OCI-LY1 (cell line): Measurements from ENCODE around the gene CELF2.

Experiments used
- H2AFZ ChIP-seq: fragments of 200-600 bp; sonication (generic), shearing (Covaris generic); 2 replicates; pipeline ENCODE4 v1.6.0; 2014; ENCODE audit warnings: antibody characterized with exemption, mild to moderate bottlenecking, low read length
- H3F3A ChIP-seq: fragments of 200-600 bp; sonication (generic), shearing (Covaris generic); 2 replicates; pipeline ENCODE4 v1.6.0; 2014; ENCODE audit warnings: mild to moderate bottlenecking, antibody characterized with exemption, low read length, moderate library complexity; ENCODE audit not compliant: insufficient read depth
- H3K27ac ChIP-seq: fragments of 200-600 bp; sonication (generic); 2 replicates; pipeline ENCODE4 v1.5.1; 2014; ENCODE audit warnings: low read length, mixed run types, mild to moderate bottlenecking, low read depth; ENCODE audit not compliant: poor library complexity, severe bottlenecking
- H3K27me3 ChIP-seq: fragments of 200-600 bp; sonication (generic); 2 replicates; pipeline ENCODE4 v1.6.0; 2014; ENCODE audit warnings: antibody characterized with exemption, mild to moderate bottlenecking, low read length, moderate library complexity; ENCODE audit not compliant: insufficient read depth
- H3K36me3 ChIP-seq: fragments of 200-600 bp; sonication (generic); 2 replicates; pipeline ENCODE4 v1.6.1; 2014; ENCODE audit warnings: mild to moderate bottlenecking, antibody characterized with exemption, low read length, moderate library complexity, mixed read lengths; ENCODE audit not compliant: insufficient read depth
- H3K4me1 ChIP-seq: fragments of 200-600 bp; sonication (generic); 2 replicates; pipeline ENCODE4 v1.5.1; 2014; ENCODE audit warnings: mild to moderate bottlenecking, low read length, moderate library complexity; ENCODE audit not compliant: insufficient read depth, severe bottlenecking
- H3K4me2 ChIP-seq: fragments of 200-600 bp; sonication (generic), shearing (Covaris generic); 2 replicates; pipeline ENCODE4 v1.6.1; 2014; ENCODE audit warnings: low read length
- H3K4me3 ChIP-seq: fragments of 200-600 bp; sonication (generic); 2 replicates; pipeline ENCODE4 v1.5.1; 2014; ENCODE audit warnings: low read length, low read depth, mild to moderate bottlenecking, mixed read lengths; ENCODE audit not compliant: poor library complexity, severe bottlenecking
- H3K79me2 ChIP-seq: fragments of 200-600 bp; shearing (Covaris generic); 2 replicates; pipeline ENCODE4 v1.6.1; 2016; ENCODE audit warnings: mixed run types, low read length, mixed read lengths; ENCODE audit not compliant: insufficient read depth
- H3K9ac ChIP-seq: fragments of 200-600 bp; sonication (generic), shearing (Covaris generic); 2 replicates; pipeline ENCODE4 v1.6.1; 2014; ENCODE audit warnings: mild to moderate bottlenecking, low read length, mixed read lengths
- H3K9me2 ChIP-seq: fragments of 200-600 bp; sonication (generic), shearing (Covaris generic); 2 replicates; pipeline ENCODE4 v1.6.1; 2014; ENCODE audit warnings: low read depth, mild to moderate bottlenecking, low read length, mixed read lengths
- H3K9me3 ChIP-seq: fragments of 200-600 bp; shearing (Covaris generic); 2 replicates; pipeline ENCODE4 v1.6.1; 2014; ENCODE audit warnings: low read length, mixed read lengths
- H4K20me1 ChIP-seq: fragments of 200-600 bp; sonication (generic), shearing (Covaris generic); 2 replicates; pipeline ENCODE4 v1.6.0; 2016; ENCODE audit warnings: mild to moderate bottlenecking, low read length; ENCODE audit not compliant: insufficient read depth
- CTCF ChIP-seq: fragments of 200-600 bp; sonication (generic), shearing (Covaris generic); IDR thresholded peaks from 2 replicates; pipeline ENCODE4 v1.5.1; 2017; ENCODE audit warnings: mild to moderate bottlenecking, antibody characterized with exemption, low read length, moderate library complexity, mixed read lengths
- EZH2 ChIP-seq: fragments of 200-600 bp; sonication (generic), shearing (Covaris generic); IDR thresholded peaks from 2 replicates; pipeline ENCODE4 v1.8.0; 2017; ENCODE audit warnings: borderline replicate concordance, mixed run types, mild to moderate bottlenecking, antibody characterized with exemption, low read length, moderate library complexity, mixed read lengths

The CELF2 gene

GRCh38 chr10:11145495-11145855 lies 127.8 kb downstream of the CELF2 start:
- peak overlapping the region; percentile 99 for H2AFZ ChIP-seq

GRCh38 chr10:11146402-11147171 lies 128.9 kb downstream of the CELF2 start:
- Histone ChIP-seq H3K27me3 (no peaks in the 10 kb centered on the region), H3K9ac (no peak overlapping the region), H3K4me3 (no peak overlapping the region), H4K20me1 (no peaks in the 10 kb centered on the region), H3K9me3 (no peaks in the 10 kb centered on the region), H2AFZ (no peak overlapping the region), H3K9me2 (no peaks in the 10 kb centered on the region), H3K36me3 (no peaks in the 10 kb centered on the region), H3K27ac (no peak overlapping the region), H3K4me2 (no peak overlapping the region), H3K79me2 (no peaks in the 10 kb centered on the region), H3K4me1 (peaks cover 30% of the 10 kb centered on the region), H3F3A (no peaks in the 10 kb centered on the region)
- no peak for TF ChIP-seq CTCF
- no peak for TF ChIP-seq EZH2

More at GRCh38 chr10:11145495-11145855, 127.8 kb downstream of the CELF2 start:
- Histone ChIP-seq H3K4me2 (peak overlapping the region; percentile 40), H3K9ac (peak overlapping the region; percentile 5; the same call in 1 of the 2 replicates), H3K9me2 (no peaks in the 10 kb centered on the region), H3F3A (no peaks in the 10 kb centered on the region), H3K27ac (peak overlapping the region; percentile 24), H3K9me3 (no peaks in the 10 kb centered on the region), H3K79me2 (no peaks in the 10 kb centered on the region), H3K4me3 (no peak overlapping the region), H3K36me3 (no peaks in the 10 kb centered on the region), H3K27me3 (no peaks in the 10 kb centered on the region), H4K20me1 (no peaks in the 10 kb centered on the region), H3K4me1 (peaks cover 30% of the 10 kb centered on the region)
- no peak for TF ChIP-seq CTCF
- no peak for TF ChIP-seq EZH2

GRCh38 chr10:11147722-11148121 lies 130.1 kb downstream of the CELF2 start:
- Histone ChIP-seq H3K79me2 (no peaks in the 10 kb centered on the region), H3K27ac (no peak overlapping the region)
- TF ChIP-seq EZH2 (no peak), CTCF (no peak)

More at GRCh38 chr10:11147722-11148121, 130.1 kb downstream of the CELF2 start:
- H3K4me1 ChIP-seq, result peaks cover 30% of the 10 kb centered on the region
- no peak overlapping the region for H3K4me3 ChIP-seq
- H4K20me1 ChIP-seq, result no peaks in the 10 kb centered on the region
- H3F3A ChIP-seq, result no peaks in the 10 kb centered on the region
- H3K27me3 ChIP-seq, result no peaks in the 10 kb centered on the region
- H3K9me3 ChIP-seq, result no peaks in the 10 kb centered on the region
- no peaks in the 10 kb centered on the region for H3K36me3 ChIP-seq
- no peak overlapping the region for H2AFZ ChIP-seq
- H3K4me2 ChIP-seq, result no peak overlapping the region
- no peak overlapping the region for H3K9ac ChIP-seq
- H3K9me2 ChIP-seq, result no peaks in the 10 kb centered on the region
